ENCODE measurements around the gene SP1.

DNA sequence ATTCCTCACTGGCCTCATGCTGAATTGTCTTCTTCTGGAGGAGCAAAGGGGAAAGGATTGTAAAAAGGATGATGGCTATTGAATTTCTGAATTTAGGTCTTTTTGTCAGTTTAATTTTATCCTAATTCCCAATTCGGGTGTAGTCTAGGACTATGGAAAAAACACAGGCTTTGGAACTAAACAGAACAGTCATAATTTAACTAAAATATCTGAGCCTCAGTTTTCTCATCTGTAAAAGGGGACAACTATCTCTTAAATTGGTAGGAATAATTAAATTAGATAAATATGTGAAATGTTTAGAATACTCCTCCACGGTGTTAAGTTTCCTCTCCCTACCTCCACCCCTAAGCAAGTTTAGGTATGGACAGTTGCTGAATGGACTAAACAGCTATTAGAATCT is 3.2 kb upstream of the SP1 start:
- TF ChIP-seq GATA3 (IDR thresholded peaks at IDR 0.05; ENCODE audit: low read depth, low read length) (no peak), GATA2 (IDR thresholded peaks at IDR 0.05; ENCODE audit: low read depth, low read length) (no peak)

Measured in SH-SY5Y (cell line).